HG02642 (cell line): ENCODE data around the gene ACTL9.
"Not testable (repeated sequence)": the region's sequence is repeated elsewhere in the genome, so short reads cannot be mapped to it uniquely, and the experiment has no call there.

Experiments
- ATAC-seq: cut with Tn5 transposase; IDR thresholded peaks from one replicate; pipeline ENCODE4 v1.9.1; 2021; ENCODE audit warnings: mild to moderate bottlenecking; ENCODE audit not compliant: unreplicated experiment, poor library complexity

The ACTL9 gene, protein sequence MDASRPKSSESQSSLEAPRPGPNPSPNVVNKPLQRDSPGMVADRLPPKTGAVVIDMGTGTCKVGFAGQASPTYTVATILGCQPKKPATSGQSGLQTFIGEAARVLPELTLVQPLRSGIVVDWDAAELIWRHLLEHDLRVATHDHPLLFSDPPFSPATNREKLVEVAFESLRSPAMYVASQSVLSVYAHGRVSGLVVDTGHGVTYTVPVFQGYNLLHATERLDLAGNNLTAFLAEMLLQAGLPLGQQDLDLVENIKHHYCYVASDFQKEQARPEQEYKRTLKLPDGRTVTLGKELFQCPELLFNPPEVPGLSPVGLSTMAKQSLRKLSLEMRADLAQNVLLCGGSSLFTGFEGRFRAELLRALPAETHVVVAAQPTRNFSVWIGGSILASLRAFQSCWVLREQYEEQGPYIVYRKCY

DNA sequence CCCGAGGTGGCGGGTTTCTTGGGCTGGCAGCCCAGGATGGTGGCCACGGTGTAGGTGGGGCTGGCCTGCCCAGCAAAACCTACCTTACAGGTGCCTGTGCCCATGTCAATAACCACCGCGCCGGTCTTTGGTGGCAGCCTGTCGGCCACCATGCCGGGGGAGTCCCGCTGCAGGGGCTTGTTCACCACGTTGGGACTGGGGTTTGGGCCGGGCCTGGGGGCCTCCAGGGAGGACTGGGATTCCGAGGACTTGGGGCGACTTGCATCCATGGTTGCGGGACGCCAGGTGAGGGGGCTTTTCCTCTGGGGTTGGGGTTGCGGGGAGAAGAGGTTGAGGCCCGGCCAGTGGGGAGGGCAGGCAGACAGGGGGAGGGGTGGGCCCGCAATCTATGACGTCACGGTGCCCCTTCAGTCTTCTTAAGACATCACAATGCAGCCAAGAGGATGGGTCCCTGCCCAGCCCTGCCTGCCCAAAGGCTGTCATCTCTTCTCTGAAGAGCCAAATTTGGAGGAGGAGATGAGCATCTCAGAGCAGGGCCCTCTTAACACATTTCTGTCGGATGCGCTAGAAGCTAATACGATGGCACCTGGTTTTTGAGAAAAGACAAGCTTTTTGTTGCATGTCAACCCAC, at the start of gene ACTL9:
Gene ACTL9, minus strand, starts transcription at position 363 of the 631 bp plus-strand sequence. Its CDS starts 94 bp downstream, at position 269.
- ATAC-seq, result no peak

DNA sequence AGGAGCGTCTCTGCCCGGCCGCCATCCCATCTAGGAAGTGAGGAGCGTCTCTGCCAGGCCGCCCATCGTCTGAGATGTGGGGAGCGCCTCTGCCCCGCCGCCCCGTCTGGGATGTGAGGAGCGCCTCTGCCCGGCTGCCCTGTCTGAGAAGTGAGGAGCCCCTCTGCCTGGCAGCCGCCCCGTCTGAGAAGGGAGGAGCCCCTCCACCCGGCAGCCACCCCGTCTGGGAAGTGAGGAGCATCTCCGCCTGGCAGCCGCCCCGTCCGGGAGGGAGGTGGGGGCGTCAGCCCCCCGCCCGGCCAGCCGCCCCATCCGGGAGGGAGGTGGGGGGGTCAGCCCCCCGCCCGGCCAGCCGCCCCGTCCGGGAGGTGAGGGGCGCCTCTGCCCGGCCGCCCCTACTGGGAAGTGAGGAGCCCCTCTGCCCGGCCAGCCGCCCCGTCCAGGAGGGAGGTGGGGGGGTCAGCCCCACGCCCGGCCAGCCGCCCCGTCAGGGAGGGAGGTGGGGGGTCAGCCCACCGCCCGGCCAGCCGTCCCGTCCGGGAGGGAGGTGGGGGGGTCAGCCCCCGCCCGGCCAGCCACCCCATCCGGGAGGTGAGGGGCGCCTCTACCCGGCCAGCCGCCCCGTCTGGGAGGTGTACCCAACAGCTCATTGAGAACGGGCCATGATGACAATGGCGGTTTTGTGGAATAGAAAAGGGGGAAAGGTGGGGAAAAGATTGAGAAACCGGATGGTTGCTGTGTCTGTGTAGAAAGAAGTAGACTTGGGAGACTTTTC, 40.9 kb upstream of the ACTL9 start:
- not testable (repeated sequence) for ATAC-seq

DNA sequence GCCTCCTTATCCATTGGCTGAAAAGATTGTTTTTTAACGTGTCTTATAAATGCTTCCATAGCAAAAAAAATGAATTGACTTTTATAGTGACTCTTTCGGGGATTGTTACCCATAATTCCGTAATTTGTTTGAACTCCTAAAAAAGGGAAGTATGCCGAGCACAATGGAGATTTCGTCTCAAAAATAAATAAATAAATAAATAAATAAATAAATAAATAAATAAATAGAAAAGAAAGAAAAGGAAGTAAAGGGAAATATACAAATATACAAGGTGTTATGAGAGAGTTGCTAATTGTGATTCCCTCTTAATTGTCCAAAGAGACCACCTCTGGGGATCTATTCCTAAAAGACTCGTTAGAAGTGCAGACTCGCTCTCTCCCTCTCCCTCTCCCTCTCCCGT, 39.8 kb upstream of the ACTL9 start:
- ATAC-seq, result no peak

DNA sequence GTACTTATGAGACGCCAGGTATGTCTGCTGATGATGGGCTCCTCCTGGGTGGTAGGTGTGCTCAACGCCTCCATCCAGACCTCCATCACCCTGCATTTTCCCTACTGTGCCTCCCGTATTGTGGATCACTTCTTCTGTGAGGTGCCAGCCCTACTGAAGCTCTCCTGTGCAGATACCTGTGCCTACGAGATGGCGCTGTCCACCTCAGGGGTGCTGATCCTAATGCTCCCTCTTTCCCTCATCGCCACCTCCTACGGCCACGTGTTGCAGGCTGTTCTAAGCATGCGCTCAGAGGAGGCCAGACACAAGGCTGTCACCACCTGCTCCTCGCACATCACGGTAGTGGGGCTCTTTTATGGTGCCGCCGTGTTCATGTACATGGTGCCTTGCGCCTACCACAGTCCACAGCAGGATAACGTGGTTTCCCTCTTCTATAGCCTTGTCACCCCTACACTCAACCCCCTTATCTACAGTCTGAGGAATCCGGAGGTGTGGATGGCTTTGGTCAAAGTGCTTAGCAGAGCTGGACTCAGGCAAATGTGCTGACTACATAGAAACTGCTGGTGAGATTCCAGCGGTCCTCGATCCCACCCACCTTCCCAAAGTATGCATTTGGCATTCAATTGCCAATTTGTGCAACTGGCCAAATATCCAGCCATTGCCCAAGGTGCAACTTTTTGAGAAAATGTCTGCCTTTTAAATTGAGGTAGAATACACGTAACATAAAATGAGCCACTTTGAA, 33.0 kb upstream of the ACTL9 start:
- no peak for ATAC-seq

DNA sequence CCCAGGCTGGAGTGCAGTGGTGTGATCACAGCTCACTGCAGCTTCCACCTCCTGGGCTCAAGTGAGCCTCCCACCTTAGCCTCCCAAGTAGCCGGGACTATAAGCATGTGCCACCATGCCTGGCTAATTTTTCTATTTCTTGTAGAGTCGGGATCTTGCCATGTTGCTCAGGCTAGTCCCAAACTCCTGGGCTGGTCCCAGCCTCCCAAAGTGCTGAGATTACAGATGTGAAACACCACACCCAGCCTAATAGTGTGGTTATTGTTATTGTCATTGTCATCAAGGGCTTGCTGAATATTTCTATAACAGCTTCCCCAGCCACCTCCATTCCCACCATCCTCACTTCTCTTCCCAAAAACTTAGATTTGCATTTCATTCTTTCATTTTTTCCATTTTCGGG, 25.7 kb upstream of the ACTL9 start:
- no peak for ATAC-seq

DNA sequence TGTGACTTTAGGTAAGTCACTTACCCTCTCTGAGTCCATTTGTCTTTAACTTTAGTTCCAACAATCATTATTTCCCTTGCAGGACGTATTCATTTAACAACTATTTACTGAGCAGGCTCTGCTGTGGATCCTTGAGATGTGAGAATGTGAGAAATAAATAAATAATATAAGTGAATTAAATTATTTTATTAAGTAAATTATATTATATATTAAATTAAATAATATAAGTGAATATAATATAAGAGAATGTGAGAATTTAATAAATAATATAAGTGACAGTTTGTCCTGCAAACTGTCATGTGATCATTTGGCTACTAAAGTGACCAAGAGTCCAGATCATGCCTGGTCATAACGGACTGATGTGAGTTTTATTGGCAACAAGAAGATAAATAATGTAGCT, 23.4 kb upstream of the ACTL9 start:
- no peak for ATAC-seq

DNA sequence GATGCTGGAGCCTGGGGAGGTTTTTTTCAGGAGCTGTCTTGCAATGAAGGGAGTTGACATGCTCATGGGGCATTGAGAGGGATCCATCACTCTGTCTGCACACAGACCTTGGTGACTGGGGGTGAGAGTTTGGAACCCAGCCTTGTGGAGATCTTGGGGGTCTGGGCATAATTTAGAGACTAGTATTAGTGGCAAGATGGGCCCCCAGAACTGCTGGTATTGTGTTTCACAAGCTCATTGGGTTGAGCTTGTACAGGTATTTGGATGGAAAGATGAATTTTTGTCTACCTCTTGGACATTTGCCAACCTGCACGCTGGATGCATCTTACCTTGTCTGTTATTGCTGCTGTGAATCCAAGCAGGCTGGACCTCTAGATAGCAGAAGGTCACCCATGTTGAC, 22.7 kb upstream of the ACTL9 start, which contains the start of gene OR2Z1:
Gene OR2Z1, plus strand, starts transcription at position 301 of the 400 bp plus-strand sequence. CDS start 9,395 bp downstream, outside the sequence.
- no peak for ATAC-seq

DNA sequence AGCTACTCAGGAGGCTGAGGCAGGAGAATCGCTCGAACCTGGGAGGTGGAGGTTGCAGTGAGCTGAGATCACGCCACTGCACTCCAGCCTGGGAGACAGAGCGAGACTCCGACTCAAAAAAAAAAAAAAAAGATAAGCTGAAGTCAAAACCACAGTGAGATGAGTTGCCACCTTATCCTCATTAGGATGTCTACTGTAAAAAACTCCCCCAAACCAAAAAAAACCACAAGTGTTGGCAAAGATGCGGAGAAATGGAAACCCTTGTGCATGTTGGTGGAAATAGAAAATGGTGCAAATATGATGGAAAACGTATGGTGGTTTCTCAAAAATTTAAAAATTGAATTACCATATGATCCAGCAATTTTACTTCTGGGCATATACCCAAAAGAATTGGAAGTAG, 11.7 kb upstream of the ACTL9 start:
- not testable (repeated sequence) for ATAC-seq

DNA sequence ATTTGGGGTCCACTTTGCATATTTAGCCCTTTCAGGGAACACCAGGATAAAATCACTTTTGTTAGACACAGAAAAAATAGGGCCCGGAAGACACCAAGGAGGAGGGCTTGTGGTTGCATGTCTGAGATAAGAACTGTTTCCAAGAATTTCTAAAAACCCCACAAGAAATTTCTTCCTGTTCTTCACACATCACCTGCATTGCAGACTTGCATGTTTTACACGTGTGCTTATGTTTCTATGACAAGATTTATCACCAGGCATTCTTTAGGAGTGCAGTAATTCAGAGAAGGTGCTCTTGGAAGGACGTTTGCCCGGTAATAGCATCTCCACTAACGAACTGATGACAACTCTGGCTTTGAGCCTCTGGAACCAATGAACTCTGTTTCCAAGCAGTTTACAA, 7.1 kb upstream of the ACTL9 start:
- no peak for ATAC-seq

DNA sequence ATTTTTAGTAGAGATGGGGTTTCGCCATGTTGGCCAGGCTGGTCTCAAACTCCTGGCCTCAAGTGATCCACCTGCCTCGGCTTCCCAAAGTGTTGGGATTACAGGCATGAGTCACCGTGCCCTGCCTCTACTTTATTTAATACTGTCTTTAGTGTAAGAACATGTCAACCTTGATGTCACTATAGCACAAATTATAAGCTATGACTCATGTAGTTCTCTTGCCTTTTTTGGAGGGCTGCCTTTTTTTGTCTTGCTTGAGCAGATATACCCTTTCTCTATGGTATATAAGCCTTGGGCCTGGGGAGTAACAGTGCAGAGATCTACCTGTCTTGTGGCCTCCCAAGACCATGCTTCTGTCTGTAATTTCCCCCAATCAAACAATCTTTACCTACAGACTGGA, 6.7 kb upstream of the ACTL9 start:
- not testable (repeated sequence) for ATAC-seq

DNA sequence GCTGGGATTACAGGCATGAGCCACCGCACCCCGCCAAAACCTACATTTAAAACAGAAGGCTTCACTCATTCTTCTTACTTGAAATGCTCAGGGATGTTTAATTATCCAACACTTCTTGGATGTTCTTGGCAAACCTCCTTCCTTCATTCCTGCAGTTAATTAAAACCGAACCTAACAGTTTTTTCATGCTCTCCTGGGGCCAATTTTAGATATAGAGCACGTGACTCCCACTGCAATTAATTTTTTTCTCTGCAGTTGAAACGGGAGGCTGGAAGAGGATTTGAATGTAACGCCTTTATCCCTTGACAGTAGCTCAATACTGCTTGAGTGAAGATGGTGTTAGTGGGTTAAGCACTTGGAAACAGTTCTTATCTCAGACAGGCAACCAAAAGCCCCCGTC, 4.6 kb upstream of the ACTL9 start:
- ATAC-seq, result no peak

DNA sequence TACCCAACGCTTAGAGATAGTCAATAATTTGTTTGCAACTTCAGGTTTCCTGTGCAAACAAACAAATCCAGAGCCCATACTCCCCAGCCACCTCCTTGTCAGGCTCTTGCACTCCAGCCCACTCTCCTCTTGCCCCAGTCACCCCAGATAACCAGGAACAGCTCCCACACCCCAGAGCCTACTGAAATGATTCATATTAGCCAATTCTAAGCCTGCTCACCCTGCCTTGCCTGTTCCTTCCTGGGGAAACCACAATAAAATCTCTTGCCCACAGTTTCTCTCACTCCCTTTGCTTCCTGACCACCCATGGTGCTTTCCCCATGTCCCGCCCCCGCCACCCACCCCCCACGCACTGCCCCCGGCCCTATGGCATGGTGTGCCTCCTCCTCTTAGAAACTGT, 3.8 kb upstream of the ACTL9 start:
- ATAC-seq, result no peak

DNA sequence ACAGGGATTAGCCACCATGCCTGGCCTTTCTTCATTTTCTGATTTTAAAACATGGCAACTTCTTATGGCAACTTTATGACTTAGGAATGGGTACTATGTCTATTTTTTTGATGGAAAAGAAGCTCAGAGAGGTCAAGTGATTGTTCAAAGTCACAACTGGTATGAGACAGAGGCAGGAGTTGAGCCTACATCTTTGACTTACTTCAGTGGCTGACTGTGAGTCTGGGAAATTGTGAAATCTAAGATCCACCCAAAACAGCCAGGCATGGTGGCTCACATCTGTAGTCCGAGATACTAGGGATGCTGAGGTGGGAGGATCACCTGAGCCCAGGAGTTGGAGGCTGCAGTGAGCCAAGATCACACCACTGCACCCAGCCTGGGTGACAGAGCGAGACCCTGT, 2.4 kb upstream of the ACTL9 start:
- ATAC-seq, result no peak

DNA sequence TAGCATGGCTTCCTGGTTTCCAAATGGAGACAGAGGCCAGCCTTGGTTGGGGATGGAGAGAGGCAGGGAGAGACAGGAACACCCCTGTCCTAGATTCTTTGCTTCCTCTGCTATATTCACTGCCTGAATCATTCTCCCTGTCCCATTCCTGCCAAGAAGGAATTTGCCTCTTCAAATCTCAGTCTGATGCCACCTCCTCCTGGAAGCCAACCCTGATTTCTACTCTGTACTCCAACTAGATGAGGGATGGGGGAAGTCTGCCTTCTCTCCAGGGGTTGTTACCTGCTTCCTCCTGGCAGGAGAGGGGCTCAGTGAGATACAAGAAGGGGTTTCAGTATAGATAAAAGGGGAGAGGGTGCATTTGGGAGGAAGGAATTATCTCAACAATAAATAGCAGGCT, 1.3 kb upstream of the ACTL9 start:
- no peak for ATAC-seq

DNA sequence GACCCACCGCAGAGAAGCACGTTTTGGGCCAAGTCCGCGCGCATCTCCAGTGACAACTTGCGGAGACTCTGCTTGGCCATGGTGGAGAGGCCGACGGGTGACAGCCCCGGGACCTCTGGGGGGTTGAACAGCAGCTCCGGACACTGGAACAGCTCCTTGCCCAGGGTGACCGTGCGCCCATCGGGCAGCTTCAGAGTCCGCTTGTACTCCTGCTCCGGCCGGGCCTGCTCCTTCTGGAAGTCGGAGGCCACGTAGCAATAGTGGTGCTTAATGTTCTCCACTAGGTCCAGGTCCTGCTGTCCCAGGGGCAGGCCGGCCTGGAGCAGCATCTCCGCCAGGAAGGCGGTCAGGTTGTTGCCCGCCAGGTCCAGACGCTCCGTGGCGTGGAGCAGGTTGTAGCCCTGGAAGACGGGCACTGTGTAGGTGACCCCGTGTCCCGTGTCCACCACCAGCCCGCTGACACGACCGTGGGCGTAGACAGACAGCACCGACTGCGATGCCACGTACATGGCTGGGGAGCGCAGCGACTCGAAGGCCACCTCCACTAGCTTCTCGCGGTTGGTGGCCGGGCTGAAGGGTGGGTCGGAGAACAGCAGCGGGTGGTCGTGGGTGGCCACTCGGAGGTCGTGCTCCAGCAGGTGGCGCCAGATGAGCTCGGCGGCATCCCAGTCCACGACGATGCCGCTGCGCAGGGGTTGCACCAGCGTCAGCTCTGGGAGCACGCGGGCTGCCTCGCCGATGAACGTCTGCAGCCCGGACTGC, 743 bp downstream of the ACTL9 start:
- ATAC-seq, result no peak

DNA sequence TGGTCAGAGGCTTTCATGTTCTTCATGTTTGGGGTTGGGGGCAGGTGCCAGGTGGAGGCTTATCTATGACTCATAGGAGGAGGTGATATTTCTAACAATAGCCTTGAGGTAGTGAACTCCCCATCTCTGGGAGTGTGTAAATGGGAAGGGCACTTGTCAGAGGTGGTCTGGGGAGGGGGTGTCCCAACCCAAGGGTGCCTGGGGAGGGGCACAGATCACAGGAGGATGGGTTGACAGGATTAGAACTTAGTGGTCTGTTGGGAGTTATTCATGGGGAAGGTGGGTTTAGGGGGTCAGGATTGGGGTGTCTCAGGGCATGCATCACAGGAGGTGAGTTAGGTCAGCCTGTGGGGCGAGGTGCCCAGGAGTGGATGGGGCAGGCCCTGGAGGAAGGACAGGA, 1.6 kb downstream of the ACTL9 start:
- ATAC-seq, result no peak

DNA sequence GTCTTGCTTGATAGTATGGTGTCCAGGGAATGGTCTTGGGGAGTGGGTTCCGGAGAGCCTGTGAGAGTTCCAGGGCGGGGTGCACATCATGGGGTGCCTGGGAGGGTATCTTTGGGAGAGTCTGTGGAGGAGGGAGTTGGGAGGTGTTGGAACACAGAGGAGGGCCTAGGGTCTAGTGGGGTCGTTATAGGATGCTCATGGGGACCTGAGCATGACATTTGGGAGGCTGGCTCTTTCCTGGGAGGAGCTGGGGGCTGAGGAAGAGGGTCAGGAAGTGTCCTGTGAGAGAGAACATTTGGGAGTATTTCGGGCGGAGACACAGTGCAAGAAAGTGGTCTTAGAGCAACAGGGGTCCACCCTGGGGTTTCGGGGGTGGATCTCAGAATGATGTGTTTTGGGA, 2.7 kb downstream of the ACTL9 start:
- ATAC-seq, result no peak

DNA sequence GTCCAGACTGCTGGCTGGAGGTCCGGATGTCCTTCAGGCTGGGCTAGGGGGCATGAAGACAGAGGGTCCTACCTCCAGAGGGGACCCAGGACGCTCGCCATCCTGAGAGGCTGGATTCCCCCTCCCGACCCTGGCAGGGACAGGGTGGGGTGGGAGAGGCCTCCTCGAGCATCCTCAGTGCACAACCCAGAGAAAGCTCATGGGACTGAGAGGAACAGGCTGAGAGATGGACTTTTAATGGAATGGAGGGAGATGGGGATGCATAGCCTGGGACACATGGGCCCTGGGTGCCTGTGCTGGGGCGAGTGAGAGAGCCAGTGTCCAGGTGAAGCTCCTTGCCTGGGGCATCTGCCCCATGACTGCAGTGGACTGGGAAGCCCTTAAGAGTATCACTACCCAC, 3.1 kb downstream of the ACTL9 start:
- no peak for ATAC-seq

DNA sequence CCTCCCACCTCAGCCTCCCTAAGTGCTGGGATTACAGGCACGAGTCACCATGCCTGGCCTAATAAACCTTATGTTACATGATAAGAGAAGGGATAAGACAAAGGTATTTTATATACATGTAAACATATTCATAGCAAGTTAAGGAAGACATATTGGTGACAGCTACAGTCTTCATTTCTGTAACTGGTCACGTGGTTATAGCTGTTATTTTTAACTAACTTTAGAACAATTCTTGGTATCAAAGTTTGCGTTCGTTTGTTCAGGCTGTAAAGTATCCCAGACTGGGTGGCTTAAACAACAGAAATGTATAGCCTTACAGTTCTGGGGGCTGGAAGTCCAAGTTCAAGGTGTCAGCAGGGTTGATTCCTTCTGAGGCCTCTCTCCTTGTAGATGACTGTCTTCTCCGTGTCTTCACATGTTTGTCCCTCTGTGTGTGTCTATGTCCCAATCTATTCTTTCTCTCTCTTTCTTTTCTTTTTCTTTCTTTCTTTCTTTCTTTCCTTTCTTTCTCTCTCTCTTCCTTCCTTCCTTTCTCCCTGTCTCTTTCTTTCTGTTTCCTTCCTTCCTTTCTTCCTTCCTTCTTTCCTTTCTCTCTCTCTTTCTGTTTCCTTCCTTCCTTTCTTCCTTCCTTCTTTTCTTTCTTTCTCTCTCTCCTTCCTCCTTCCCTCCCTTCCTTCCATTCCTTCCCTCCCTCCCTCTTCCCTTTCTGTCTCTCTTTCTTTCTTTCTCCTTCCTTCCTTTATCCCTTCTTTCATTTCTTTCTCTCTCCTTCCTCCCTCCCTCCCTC, 7.6 kb downstream of the ACTL9 start:
- no peak for ATAC-seq
